Superior temporal gyrus (tissue), 1 donor: ENCODE measurements around the gene CLDN10.
"Not testable (repeated sequence)": the region's sequence is repeated elsewhere in the genome, so short reads cannot be mapped to it uniquely, and the experiment has no call there.

Experiments
- DNase-seq: peaks from one replicate; pipeline ENCODE4 v3.0.0-alpha.2; 2016; ENCODE audit errors: extremely low spot score

Gene CLDN10

DNA sequence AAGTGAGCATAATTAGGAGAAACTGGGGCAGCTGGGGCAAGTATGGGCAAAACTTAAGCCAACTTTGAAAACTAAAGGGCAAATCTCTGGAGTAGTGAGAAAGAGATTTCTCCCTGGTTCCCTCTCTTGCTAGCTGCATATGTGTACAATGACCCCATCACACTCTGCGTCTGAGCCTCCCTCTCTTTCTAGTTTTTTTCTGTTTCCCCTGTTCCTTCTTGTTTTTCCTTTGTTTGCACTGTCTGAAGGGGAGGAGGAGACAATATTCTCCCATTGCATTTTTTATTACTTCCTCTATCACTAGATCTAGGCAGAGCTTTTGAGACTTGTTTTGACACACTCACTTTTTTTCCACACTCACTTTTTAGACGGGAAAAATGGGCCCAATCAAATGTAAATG is 11.2 kb upstream of the CLDN10 start:
- DNase-seq, result no peak

DNA sequence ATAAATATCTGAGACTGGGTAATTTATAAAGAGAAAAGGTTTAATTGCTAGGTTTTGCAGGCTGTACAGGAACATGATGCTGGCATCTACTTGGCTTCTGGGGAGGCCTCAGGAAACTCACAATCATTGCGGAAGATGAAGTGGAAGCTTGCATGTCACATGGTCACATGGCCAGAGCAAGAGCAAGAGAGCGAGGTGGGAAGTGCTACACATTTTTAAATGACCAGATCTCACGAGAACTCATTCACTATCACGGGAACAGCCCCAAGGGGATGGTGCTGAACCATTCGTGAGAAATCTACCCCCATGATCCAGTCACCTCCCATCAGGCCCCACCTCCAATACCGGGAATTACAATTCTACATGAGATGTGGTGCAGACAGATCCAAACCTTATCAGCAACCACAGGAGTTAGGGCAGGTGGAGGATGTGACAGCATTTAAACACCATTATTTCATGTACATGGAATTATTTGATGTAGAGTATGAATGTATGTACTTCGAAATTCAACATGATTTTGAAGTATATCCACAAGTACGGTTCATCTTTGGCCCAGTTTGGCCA is 10.5 kb upstream of the CLDN10 start:
- DNase-seq, result no peak

DNA sequence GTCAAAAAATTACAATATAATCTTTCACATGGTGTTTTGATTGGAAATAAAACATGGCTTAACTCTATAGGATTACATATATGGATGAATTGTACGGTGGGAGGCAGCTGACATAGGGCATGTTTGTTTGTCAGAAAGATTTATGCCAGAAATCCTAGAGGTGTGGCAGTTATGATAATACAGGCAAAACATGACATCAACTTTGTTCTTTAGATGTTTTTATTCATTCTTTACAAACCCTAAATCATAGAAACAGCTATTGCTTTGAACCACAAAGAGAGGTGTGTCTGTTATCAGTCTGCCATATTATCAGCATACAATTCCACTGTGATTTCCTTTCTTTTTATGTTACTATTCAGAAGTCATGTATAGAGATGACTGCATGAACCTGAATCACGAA is 8.2 kb upstream of the CLDN10 start:
- DNase-seq, result no peak

DNA sequence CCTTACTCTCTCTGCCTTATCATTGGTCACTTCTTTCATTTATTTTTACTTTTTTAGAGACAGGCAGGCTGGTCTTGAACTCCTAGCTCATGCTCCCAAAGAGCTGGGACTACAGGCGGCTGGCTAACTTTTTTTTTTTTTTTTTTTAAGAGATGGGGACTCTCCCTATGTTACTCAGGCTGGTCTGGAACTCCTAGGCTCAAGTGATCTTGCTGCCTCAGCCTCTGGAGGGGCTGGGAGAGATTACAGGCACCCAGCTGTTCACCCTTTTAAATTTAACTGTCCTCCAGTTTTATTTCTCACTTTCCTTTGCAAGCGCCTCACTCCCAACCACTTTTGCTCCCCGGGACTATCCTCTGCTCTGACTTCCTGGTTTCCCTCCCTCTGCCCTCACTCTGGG is 5.6 kb upstream of the CLDN10 start:
- DNase-seq, result no peak

DNA sequence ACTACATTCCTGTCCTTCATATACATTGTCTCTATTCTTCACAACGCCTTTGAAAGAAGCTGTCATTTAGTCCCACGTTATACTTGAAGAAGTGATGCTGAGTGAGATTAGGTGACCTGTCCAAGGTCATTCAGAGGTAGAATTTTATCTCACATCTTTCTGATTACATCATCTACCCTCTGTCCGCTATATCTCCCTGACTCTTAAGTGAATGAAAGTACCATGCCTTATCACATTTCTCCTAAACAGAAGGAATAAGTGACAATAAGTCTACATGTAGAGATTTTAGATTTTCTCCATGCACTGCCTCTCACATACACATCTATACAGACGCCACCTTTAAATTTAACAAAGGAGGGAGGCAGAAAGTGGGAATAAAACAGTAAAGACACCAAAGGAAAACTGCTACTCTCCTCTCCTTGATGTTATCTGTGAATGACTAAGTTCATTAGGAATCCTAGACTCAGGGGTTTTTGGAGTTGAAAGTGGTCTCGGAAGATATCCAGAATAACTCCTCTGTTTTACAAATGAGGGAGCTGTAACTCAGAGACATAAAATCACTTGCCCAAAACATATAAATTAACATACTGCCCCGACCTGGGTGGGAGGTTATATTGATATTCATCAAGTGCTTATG is 4.9 kb upstream of the CLDN10 start:
- DNase-seq, result no peak

DNA sequence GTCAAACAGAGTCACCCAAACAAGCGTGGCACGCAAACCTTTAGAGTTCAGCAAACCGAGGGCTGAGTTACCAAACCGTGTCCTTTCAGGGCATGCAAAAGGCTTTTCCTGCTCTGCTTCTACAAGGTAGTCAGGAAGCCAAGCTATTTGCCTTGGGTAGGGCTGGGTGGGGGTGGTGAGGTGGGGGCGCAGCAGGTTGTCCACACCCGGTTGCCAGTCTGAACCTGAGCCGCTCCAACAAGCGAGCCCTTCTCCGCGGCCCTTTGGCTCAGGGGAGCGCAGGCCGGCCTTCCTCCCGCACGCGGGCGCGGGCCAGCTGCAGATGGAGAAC is 347 bp upstream of the CLDN10 start:
- DNase-seq, result no peak

DNA sequence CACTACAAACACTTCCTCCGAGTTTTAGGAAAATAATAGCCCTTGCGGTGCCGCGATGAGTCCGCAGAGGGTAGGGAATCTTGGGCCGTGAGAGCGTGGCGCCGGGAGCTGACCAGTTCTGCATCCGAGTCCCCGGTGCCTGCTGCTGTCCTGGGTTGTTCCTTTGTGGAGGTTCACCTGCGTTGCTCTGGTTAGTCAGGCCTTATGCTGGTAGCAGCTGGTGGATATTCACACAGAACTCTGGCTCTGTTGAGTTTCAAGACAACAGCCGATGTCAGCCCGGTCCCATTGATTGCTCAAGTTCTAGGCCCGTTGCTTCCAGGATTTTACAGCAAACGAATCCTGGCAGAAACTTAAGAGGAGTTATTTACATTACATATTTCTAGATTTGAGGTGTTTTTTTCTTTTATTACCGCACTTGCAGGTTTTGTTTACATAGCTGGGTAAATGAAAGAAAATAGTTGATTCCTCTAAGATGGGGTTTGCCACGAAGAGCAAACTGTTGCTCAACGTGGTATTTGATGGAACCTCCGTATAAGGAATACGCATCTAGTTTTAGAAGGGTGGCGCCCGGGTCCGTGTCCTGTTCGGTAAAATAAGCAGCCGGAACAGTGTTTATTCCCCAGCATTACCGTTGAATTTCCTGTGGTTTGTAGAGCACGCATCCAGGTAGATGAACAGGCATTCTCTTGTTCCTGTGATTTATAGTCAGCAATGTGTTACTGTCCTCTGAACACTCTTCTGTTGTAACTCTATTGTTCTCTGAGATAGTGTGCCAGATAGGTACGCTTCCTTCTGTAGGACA is 1.3 kb downstream of the CLDN10 start:
- no peak for DNase-seq

DNA sequence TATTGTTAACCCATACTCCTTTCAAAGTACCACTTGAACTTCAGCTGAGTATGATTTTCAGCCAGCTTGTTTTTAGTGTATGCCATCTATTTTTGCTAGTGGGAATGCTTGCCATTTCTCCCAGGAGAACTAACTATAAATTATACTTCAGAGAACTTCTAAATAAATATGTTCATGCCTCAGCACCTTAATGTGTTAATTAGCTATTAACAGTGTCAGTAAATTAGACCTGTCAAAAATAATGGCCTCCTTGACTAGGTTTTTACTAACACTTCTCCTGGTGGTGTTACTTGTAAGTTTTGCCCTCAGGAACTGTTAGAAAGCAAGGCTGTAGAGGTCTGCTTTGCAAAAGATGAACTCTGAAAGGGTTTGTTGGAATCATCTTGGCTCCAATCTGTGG is 4.5 kb downstream of the CLDN10 start:
- DNase-seq, result no peak

DNA sequence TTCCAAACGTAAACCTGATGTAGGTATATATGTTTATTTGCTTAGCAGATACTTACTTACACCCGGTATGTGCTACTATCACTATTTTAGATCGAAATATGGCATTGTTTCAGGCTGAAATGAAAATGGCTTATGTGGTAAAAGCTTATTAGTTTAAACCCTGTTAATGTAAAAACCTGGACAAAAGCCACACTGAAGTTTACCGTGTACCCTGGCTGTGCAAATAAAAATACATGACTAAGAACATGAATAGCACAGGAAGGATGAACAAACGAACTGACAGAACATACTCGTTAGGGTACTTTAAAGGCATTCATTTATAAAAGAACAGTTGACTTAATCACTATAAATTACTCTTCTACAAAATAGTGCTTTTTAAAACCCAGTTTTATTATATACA is 6.6 kb downstream of the CLDN10 start:
- no peak for DNase-seq

DNA sequence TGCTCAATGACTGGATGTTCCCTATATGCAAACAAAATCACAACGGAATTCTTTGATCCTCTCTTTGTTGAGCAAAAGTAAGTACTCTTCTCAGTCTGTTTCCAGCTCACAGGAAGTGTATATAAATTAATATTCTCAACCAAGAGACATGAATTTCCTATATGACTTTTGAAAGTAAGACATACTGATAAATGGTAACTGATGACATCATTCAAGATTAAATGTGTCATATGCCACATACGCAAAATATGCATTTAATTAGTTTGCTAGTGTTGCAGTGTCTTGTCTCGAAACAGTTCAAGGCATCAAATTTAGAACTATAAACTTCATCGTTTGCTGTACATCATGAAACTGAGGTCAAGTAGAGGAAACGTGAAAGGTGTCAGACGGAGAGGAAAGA is 7.9 kb downstream of the CLDN10 start:
- DNase-seq, result no peak

DNA sequence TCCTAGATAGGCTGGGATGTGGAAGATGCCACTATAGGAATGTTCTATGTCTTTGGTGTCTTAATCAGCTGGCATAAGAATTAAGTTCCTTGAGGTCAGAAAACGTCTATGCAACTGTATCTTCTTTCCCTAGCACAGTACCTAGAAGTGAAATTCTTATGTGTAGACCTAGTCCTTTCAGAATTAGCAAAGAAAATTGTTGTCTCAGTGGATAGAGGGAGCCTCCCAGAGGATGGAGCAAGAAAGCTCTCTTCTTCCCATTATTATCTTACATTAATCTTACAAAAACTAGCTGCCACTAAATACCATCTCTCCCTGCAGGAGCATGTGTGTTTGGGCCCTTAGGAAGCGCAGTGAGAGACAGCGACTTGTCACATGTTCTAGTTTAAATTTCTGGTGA is 11.6 kb downstream of the CLDN10 start:
- no peak for DNase-seq

DNA sequence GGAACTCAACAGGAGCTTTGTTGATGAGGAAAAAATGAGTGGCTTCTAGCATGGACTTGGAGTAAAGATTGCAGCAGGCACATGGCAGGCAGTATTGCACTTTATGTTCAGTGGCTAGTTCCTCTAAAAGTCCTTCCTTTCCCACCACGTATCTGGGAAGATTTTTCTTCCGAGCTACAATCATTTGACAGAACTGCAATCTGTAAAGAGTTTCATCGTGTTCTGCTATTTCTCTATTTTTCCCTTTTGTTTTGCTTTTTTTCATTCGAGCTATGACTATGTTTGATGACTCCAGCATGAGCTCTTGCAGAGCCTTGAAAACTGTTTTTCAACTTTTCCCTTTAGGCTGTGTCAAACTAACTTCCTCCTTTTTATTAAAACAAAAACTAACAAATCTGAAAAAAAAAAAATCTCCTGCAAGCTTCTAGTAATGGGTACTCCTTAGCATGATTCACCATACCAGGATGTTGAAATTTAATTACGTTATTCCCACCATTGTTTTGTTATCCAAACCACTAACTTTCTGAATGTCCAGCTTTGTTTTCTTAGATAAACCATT is 12.3 kb downstream of the CLDN10 start:
- DNase-seq, result no peak

DNA sequence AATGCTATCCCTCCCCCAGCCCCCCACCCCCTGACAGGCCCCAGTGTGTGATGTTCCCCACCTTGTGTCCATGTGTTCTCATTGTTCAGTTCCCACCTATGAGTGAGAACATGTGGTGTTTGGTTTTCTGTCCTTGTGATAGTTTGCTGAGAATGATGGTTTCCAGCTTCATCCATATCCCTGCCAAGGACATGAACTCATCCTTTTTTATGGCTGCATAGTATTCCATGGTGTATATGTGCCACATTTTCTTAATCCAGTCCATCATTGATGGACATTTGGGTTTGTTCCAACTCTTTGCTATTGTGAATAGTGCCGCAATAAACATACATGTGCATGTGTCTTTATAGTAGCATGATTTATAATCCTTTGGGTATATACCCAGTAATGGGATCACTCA is 13.2 kb downstream of the CLDN10 start:
- DNase-seq, result not testable (repeated sequence)

DNA sequence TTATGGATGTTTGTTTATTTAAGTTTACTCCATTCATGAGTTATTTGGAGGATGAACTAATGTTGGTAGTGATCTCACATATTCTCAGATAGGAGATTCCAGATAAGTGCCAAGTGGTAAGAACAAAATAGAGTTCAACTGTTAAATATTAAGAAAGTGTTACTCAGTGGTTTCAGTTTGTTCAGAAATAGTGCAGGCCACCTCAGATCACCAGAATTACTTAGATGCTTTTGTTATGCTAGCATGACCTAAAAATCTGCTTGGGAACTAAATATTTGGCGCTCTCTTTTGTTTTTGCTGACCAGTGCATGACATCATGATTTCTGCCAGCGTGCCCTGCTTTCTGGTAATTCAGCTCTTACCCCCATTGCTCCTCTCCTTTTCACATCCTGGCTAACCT is 15.6 kb downstream of the CLDN10 start:
- no peak for DNase-seq

DNA sequence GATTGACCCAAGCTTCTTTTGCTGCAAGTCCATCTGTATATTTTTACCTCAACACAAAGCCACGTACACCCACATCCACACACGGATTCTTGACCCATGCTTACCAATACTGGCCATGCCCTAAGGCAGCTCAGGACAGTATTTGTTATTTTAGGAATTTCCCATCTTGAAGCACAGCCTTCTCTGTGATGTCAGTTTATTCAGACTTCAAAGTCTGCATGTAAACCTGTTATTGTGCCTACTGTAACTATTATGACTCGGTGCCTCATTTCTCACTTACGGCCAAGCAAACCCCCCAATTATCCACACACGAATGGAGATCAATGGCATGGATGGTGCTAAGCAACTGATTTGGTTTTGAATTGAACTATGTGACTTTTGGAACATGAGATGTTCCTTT is 17.5 kb downstream of the CLDN10 start:
- no peak for DNase-seq

DNA sequence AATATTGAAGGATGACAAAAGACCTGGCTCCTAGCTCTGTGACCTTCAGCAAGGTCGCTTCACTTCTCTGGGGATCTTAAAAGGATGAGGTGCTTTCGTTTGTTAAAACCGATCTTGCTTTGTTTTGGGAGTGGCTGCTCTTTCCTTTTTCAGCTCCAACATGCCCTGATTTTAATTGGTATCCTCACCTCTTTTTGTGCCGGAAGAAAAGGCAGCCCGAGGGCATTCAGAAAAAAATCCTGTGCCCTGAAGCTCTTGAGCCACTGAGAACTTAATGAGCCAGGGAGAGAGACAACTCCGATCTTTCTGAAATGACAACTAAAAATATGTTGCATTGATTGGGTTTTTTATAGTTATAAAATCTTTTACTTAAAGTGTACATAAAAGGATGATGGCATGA is 19.4 kb downstream of the CLDN10 start:
- DNase-seq, result no peak

DNA sequence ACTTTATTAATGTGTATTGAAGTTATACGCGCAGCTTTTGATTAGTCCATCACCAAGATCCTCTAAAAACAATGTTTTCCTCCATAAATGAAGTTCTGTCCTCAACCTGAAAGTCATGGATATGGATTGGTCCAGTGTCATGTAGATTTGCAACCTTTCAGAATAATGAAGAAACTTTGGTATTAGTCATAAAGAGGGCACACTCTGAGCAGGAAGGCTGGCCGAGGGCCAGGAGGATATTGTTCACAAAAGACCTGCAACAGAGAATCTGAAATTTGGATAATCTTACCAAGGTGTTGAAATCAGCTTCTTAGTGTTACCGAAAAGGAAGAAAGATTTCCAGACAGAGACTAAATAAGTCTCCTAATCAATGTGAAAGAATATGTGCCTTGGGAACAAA is 20.7 kb downstream of the CLDN10 start:
- DNase-seq, result no peak

DNA sequence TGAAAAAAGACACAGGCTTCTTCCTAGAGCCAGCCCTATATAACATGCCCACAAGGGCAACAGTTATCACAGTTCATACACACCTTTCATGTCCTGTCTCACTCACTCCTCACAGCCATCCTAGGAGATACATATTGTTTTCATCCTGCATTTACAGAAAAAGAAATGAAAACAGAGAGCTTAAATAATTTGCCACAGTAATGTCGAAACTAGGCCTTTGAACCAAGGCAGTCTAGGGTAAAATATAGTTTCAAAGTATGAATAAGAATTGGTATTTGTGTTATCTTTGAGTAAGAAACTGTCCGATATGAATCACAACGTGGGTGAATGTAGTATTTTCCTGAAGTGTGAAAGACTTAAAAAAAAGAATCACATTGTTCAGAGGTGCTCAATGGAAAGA is 26.8 kb downstream of the CLDN10 start:
- DNase-seq, result no peak

DNA sequence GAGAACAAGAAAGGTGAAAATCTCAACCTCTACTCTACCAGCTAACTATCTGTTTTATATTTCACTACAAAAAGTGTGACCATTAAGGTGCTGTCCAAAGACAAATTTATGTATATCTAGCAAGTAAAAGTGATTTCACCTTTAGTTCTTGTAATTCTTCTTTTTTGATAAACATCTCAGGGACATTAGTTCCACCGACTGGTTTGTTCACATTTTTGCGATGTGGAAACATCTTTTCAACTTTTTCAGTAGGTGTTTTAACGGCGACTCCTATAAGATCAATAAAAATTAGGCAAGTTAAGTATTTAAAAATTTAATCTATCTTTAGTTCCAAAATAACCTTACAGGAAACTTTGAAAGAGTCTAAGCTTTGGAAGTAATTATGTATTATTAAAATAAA is 33.3 kb downstream of the CLDN10 start:
- DNase-seq, result no peak

DNA sequence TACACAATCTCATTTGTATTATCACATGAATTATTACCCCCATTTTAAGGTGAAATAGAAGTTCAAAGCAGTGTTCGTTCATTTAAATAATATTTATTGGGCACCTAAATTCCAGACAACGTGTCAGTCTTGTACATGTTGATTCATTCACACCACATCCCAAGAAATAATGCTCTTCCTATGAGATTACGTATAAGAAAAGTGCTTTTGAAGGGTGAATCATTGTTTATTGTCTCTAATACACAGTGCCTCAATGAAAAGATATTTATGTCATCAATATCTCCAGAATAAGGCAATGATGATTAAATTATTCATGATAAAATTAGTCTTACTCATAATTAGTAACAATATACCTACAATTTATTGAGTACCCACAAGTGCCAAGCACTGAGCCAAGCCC is 35.6 kb downstream of the CLDN10 start:
- DNase-seq, result no peak

DNA sequence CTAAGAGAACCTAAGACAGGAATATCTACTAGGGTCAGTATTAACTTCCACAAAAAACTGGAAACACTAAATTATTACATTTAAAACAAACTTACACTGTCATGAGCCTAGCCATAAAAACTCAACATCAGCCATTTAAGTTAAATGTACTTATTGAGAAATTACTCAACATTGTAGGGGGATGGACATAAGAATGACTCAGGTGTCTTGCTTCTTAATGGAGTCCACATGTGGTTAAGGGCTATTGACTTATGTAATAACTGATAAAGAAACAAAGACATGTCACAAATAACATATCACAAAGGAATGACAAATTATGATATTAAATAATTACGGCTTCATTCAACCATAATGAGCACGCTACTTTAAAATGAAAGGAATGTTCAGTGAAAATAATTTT is 36.2 kb downstream of the CLDN10 start:
- no peak for DNase-seq

DNA sequence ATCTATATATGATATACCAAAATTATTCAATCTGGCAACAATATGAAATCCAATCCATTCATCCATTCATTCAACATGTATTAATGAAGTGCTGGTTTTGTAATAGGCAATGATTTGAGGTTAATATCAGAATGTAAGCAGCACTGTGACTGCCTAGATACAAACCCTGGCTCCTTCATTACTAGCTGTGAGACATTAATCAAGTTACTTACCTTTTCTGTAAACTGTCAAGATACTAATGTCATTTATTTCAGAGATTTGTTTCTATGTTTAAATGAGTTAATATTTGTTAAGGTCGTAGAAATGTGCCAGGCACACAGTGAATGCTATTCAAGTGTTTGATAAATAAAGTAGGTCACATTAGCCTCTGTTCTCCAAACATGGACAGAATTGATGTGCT is 40.9 kb downstream of the CLDN10 start:
- DNase-seq, result no peak

DNA sequence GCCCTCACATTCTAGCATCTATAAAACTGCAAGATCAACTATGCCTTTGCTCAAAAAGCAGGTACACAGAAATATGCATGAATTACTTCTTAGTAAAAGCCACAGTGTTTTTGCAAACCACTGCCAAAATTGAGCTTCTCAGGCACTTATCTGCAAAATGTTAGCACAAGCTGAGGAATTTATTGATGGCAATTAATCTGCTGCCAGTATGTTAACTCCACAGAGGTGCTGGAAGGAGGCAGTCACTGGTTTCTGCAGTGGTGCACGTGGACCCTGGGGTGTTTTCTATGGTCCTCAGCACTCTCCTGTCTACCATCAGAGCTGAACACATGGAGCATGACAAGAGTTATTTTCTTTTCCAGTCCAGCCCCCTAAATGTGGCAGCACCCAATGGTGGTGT is 44.2 kb downstream of the CLDN10 start:
- no peak for DNase-seq
